NCI-H345 (cell line): ENCODE results near the gene ELMO2.

Source experiments
- DNase-seq: peaks from one replicate; lab custom pipeline; 2025; lab: John Stamatoyannopoulos, UW

ELMO2 gene

GRCh38 chr20:46367967-46368901 lies 38.2 kb downstream of the ELMO2 start:
- DNase-seq = peak; percentile 27

DNA sequence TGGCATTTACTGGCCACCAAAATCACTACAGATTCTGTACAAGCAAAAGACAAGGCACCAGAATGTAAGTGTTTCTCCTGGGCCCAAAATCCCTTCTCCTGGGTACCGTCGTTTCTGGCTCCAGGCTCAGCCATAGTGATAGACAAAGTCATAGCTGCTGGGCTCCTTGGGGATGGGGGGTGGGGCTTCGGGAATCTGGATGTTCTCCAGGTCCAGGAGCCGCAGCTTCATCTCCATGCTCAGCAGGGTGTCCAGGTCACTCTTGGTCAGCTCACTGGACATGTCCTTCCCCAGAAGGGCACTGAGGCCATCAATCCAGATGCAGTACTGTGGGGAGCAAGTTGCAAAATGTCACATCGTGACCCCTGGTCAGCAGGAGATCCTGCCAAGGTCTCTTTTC lies 39.2 kb downstream of the ELMO2 start:
- no peak for DNase-seq

- DNase-seq = no peak
Measured at GRCh38 chr20:46366826-46367225, 39.6 kb downstream of the ELMO2 start.

DNA sequence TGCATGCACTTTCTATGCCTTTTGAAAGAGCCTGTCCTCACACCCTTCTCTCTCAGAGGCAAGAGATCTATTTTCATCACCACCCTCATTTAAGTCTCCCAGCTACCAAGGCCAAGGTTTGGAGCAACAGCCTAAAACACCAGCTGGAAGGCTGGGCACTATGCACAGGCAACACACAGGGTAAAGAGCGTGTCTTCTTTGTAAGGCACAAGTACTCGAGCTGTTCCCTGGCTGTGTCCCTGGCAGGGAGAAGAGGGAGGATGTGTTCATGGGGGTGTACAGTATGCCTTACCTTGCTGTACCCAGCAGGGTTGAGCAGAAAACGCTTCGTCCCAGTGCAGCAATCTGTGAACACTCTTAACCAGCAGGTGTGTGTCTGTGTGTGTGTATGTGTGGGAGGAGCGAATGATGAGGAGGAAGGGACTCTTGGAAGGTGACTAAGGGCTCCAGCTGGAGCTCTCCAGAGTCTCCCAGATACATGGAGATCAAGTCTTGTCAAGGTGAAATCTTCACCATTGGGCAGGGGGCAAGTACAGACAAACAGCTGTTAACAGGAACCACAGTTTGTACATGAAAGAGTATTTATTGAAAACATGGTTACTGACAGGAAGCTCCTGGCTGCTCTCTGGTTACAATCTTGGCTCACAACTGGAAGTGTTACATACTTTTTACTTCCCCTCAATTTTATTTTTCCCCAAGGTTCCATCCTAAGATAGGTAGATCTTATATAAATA lies 40.8 kb downstream of the ELMO2 start:
- DNase-seq = no peak

DNA sequence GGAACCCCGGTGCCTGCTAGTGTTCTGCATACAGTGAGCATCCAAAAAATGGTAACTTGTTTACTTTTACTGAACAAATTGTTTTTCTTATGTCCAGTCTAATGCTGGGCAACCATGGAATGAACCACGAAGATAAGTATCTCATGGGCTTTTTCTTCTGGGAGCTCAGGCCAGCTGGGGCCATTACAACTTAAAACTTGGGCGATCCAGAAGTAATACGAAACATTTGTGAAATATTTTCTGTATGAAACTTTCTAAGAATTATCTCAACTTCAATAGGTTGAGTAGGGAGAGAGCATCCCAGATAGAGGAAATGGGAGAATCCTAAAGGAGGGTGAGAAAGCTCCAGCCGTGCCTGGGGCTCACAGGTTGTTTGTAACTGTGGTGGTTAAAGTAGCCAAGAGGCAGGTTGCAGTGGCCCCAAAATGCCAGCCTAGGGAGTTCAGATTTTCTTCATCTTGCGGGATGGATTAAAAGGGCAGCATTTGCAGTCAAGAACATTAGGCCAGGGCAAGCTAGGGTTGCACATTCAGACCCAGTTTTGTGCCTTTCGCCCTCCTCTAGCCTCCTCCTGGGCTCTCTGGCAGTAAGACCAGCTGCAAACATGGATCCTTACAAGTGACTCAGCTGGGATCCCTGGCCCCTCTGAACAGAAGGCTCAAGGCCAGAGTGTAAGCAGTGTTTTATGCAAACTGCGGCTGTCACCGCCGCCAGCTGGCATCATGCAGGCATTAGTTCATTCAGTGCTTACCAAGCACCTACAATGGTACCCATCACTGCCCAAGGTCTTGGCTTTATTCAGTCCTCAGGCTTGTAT lies 41.5 kb downstream of the ELMO2 start:
- no peak for DNase-seq

DNA sequence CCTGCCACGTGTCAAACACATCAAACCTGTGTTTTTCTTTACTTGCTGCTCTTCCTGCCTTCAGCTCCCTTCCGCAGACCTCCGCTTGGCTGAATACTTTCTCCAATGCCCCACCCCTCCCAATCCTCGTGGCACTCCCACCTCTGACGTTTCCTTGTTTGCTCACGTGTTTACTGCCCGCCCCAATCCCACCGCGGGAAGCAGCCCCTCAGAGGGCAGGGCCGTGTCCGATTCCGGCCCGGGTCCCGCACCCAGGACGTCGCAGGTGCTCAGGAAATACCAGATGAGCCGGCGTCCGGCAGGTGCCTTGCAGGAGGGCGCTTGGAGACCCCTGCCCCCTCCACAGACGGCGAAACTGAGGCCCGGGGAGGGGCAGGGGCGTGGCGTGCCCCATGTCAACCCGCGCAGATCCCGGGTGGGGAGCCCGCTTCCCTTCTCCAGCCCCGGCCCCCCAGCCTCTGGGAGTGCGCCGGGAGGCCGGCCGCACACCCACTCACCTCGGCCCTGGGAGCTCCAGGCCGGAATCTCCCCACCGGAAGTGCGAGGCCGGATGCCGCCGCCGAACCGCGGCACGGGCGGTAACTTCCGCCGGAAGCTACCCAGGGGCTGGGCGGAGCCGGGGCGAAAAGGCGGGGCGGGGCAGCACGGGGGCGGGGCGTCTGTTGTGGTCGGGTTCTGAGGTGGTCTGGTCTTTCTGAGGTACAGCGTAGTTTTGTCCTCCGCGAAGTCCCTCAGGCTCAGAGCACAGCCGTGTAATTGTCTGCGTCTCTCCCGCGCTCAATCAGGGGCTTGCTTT lies 42.3 kb downstream of the ELMO2 start:
- DNase-seq = peak; percentile 92

- no peak for DNase-seq
Measured at GRCh38 chr20:46362921-46363867, 43.2 kb downstream of the ELMO2 start.

DNA sequence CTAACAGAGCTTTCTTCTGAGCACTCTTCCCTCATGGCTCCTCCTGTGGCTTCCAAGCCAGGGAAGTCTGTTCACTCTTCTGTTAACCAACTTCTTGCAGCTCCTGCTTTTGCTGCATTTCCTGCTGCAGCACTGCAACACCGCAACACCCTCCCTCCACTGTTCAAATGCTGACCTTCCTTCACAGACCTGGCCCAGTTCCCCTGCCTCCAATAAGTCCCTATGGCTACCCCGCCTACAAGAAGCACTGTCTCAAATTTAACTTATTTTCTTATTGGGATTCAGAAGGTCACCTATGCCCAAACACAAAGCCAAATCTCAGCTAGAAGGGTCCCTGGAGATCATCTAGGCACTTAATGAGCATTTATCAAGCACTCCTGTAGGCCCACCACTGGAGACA lies 44.6 kb downstream of the ELMO2 start:
- DNase-seq = no peak

DNA sequence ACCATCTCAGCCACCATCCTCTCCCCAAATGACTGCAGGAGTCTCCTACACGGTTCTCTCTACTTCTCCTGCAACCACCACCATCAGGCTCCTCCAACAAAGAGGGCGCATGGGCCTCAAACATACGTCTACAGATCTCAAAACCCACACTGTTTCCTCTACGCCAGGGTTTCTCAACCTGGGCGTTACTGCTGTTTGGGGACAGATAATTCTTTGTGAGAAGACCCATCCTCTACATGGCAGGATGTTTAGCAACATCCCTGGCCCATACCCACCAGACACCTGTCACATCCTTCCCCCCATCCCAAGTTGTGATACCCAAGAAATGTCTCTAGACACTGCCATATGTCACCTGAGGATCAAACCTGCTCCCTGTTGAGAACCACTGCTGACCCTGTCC lies 45.0 kb downstream of the ELMO2 start:
- DNase-seq = no peak

GRCh38 chr20:46359233-46359751 lies 47.1 kb downstream of the ELMO2 start:
- no peak for DNase-seq

GRCh38 chr20:46358346-46359058 lies 47.9 kb downstream of the ELMO2 start:
- no peak for DNase-seq

DNA sequence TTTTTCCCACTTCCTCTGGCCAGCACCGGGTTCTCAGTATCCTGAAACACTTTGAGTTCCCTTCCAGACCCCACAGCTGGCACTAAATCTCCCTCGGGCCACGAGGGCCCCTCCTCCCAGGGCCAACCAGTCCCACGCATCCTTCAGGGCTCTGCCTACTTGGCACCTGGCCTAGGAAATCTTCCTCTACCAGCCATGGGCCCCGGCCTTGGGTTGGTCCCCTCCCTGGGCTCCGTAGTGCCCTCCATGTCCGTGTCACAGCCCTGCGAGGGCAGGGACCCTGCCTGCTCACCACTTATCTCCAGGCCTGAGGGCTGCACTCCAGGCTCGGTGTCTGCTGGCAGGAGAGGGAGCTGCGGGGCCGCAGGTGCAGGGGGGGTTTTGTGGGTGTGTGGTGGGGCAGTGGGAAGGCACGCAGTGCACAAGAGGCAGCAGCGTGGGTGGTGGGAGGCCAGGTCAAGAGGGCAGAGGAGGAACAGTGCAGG lies 49.3 kb downstream of the ELMO2 start:
- DNase-seq = peak; percentile 17

DNA sequence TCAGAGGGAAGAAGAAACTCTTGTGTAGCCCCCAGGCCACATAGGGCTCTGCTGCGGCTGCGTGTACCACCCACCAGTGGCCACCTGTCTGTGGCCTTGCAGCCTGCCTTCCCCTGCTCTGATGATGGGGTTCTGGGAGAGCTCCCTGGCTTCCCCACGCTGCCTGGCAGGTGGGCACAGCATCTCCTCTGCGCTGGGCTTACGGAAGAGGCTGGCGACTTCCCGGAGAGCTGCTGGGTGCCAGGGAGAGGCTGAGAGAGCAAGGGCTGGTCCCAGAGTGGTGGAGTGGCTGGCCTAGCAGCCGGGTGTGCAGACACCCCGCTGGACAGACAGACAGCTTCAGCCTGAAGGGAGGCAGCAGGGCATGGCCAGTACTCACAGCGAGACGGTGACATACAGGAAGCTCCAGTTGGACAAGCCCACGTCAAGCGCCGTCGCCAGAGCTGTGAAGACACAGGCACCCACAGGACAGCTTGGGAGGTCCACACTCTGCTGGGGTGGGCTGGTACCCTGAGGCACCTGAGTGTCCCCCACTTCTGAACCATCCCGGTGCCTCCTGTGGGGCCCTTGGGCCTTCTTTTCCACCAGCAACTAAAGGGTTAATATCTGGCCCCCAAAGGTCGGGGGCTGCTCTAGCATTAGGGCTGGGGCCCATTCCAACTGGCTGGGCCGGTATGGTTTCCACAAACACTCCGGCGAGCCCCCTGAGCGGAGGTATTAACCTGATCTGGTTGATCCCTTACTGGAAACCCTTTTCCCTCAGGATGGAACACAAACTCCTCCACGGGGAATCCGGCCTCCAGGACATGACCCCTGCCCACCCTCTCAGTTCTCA lies 50.0 kb downstream of the ELMO2 start:
- DNase-seq = no peak

DNA sequence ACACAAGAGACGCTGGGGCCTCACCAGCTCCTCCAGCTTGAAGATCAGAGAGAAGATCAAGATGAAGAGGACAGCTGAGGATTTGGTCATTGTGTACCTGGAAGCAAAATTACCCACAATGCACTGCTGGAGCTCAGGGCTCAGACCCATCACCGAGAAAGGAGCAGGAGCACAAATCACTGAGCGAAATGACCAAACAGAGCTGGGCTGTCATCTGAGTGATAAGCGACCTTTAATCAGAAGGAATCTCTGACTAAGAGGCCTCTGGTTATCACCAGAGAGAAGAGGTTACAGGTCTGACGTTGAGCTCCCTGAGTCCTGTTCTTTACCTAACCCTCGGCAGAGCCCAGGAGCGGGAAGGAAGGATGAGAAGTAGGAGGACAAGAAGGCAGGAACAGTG lies 50.6 kb downstream of the ELMO2 start:
- DNase-seq = no peak

DNA sequence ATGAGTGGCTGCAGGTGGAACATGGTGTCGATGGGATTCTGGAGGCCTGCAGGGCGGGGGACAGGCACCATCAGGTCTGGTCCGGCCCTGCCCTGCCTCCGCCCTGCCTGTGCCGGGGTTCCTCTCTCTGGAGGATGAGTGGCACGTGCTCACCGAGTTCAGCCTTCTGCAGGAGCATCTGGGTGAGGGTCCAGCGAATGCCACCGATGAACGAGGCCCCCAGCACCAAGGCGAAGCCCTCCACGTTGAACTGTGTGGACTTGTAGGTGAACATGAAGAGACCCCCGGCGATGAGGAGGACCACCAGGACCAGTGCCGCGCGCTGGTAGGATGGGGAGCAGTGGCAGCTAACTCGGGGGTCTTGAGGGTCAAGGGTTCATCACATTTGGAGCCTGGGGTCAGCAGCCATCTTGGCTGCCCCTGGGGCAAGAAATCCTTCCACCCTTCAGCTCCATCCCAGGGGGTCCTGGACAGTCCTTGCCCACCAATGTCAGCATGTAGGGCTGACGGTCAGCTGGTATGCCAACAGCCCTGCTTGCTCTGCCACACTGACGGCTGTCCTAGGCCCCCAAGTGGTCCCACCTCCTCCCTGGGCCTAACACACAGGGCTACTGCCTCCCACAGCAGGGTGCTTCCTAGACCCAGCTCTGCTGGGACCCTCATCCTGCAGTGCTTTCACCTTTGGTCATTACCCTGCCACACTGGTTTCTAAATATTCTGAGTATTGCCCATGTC lies 51.3 kb downstream of the ELMO2 start:
- DNase-seq = no peak

DNA sequence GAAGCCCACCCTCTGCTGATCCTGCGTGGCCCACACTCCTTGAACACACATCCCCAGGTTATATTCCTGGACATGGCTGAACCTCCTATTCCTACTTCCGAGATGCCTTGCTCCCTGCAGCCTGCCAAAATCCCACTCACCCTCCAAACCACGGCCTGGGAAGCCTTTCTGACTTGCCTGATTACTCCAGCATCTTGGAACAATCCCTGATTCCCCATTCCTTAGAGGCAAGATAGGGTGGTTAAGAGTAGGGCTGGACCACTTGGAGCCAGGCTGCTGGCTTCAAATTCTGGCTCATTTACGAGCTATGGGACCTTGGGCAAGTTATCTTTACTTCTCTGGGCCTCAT lies 52.2 kb downstream of the ELMO2 start:
- no peak for DNase-seq

DNA sequence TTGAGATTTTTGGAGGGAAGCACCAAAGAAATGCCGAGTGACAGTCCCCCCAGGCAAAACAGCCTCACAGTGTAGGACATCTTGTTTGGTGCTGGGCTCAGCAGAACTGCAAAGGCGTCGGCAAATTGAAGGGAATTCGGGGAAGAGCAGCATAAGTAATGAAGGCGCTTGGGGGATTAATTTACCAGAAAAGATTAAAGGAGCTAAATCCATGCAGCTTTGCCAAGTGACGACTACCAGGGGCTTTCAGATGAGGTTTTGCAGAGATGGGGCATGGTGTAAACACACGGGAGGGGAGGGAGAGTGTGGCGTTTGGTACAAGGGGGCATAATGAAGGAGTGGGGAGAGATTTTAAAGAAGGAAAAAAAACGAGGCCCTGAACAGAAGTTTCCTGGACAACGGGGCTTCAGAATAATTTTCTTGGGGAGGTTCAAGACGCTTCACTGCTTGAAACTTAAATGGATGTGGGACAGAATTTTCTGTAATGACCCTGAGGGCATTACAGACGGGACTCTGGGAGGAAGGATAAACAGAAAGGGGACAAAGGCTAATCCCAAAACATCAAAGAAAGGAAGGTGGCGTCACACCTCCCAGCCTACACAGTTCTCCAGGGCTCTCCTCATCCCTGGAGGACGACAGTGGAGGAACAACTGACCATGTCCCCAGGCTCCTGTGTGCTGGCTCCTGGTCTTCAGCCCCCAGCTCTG lies 52.8 kb downstream of the ELMO2 start:
- DNase-seq = no peak
